ENCODE results near the gene ULK4.
"Not testable (repeated sequence)": the region's sequence is repeated elsewhere in the genome, so short reads cannot be mapped to it uniquely, and the experiment has no call there.

Gene ULK4

GRCh38 chr3:41315126-41315525, 646.8 kb downstream of the ULK4 start:
- no peak for DNase-seq (ENCODE audit: low spot score)

- no peak for DNase-seq (ENCODE audit: low spot score)
These were observed 653.8 kb downstream of the ULK4 start for GRCh38 chr3:41308119-41308518.

GRCh38 chr3:41307065-41307464, 654.8 kb downstream of the ULK4 start:
- DNase-seq (ENCODE audit: low spot score): no peak

GRCh38 chr3:41304593-41304992, 657.3 kb downstream of the ULK4 start:
- no peak for DNase-seq (ENCODE audit: low spot score)

- no peak for DNase-seq (ENCODE audit: low spot score)
These were observed 659.6 kb downstream of the ULK4 start for GRCh38 chr3:41302295-41302694.

GRCh38 chr3:41301548-41301947, 660.4 kb downstream of the ULK4 start:
- no peak for DNase-seq (ENCODE audit: low spot score)

DNA sequence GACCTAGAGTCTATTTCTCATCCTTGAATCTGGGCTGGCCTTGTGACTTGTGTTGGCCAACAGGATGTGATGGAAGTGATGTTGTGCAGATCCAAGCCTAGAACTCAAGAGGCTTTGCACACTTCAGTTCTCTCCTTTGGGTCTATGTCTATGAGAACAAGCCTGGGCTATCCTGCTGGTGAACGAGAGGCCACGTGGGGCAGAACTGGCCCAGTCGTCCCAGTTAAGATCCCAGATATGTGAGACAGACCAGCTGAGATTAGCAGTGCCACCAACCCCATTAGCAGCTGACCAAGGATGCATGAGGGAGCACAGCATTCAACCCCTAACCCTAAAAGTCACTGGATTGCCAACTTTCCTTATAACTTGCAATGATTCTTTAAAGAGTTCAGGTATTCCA, 662.9 kb downstream of the ULK4 start:
- DNase-seq (ENCODE audit: low spot score): no peak

DNA sequence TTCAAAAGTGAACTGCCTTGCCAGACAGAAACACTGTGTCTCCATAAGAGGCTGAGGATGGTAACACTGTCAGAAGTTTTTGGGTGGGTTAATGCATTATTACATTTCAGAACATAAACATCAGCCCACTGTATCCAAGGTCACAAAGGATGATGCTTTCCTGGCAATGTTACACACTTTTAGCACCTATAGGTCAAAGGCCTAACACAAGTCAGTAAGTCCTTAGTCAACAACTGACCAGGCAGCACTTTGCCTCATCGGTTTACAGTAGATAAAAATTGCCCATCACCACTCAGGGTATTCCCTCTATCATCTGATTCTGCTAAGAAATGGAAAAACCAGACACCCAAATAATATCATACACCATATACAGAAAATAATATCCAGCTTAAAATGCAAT, 664.2 kb downstream of the ULK4 start:
- DNase-seq (ENCODE audit: low spot score): no peak

DNA sequence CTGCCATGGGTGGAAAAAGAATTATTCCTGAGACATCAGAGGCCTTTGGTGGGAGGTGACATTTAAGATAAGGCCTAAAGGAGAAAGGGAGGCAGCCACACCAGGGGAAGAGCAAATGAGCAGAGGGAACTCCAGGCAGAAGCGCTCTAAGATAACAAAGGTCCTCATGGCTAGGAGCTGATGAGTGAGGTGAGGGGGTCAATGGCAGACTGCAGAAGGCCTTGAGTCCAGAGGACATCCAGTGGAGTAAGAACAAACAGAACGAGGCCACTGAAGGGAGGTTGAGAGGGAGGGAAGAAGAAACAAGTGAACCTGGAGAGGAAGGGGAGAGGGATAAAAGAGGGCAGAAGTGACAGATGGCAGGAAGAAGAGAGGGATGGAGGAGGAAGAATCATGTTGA, 665.3 kb downstream of the ULK4 start:
- no peak for DNase-seq (ENCODE audit: low spot score)

DNA sequence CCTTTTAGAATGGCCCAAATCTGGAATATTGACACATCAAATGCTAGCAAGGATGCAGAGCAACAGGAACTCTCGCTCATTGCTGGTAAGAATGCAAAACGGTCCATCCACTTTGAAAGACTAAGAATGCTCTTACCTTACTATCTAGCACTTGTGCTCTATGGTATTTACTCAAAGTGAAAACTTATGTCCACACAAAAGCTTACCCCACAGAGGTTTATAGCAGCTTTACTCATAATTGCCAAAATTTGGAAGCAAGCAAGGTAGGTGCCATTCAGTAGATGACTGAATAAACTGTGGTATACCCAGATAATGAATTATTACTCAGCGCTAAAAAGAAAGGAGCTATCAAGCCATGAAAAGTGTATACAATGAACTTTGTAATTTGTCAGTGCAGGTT, 666.2 kb downstream of the ULK4 start:
- no peak for DNase-seq (ENCODE audit: low spot score)

DNA sequence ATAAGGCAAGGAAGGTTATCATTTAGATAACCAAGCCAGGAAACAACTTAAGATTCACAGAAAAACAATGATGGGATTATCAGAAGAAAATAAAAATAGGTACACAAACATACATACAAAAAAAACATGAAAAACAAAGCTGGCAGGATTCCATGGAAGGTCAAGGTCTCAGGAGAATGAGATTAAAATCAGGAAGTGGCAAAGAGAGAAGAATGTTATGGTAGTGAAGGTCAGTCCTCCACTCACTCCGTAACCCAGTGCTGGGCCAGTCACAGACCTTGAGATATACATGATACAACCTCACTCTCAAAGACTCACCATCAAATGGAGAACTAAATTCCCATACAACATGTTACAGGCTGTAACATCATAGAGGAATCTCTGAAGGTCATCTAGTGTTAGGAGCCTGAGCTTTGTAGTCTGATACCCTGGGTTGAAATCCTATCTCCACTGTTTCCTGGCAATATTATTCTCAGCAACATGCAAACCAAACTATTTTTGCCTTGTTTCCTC, 668.7 kb downstream of the ULK4 start:
- no peak for DNase-seq (ENCODE audit: low spot score)

DNA sequence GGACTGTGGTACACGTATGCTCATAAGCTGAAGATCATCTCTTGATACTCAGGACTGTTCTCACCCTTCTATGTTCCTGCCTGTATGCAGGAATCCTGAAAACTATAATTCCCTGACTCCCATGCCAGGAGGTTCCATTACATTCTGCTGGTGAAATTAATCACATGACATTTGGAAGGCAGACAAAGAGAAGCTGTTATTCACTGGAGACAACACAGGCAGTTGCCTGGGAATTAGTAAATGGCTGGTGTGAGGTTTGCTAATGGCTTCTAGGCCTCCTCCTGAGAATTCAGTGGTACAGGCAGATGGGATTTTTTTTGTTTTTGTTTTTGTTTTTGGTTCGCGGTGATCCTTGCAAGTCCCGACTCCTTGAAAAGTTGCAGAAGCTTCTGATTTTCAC, 671.2 kb downstream of the ULK4 start:
- peak; percentile 66 for DNase-seq (ENCODE audit: low spot score)

DNA sequence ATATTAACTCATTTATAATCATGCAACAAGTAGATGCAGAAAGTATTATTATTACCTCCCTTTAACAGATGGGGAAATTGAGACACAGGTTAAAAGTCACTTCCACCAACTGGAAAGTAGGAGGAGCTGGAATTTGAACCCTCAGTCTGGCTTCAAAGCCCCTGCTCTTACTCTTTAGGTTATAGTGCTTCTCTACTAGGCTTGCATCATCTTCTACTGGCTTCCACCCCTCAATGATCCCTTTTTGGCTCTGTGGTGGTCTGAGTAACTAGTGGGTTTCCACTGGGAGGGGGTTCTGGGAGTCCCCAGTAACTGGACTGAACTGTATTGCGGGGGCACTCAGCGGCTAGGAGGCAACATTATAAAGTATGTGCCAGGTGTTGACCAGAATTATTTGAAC, 671.6 kb downstream of the ULK4 start:
- no peak for DNase-seq (ENCODE audit: low spot score)

- no peak for DNase-seq (ENCODE audit: low spot score)
These were observed 673.1 kb downstream of the ULK4 start for GRCh38 chr3:41288785-41289184.

DNA sequence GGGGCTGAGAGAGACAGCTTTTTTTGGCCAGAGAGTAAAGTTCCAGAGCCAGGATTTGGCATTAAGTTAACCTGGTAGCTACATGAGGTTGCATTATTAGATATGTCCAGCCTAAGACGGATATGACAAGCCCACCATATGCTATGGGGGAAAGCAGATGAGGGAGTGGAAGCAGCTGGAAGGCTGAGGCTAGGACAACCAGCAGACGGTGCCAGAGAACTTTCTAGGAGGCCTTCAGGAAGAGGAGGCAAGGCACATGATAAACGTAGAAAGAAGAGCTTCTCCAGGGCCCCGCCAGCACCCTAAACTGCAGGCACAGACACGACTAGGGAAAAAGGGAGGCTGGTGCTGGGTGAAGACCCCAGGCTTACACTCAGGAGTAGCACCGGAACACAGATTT, 675.6 kb downstream of the ULK4 start:
- DNase-seq (ENCODE audit: low spot score): no peak

DNA sequence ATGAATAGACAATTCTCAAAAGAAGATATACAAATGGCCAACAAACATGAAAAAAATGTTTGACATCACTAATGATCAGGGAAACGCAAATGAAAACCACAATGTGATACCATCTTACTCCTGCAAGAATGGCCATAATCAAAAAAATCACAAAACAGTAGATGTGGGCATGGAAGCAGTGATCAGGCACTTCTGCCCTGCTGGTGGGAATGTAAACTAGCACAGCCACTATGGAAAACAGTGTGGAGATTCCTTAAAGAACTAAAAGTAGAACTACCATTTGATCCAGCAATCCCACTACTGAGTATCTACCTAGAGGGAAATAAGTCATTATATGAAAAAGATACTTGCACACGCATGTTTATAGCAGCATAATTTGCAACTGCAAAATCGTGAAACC, 677.0 kb downstream of the ULK4 start:
- DNase-seq (ENCODE audit: low spot score): not testable (repeated sequence)

DNA sequence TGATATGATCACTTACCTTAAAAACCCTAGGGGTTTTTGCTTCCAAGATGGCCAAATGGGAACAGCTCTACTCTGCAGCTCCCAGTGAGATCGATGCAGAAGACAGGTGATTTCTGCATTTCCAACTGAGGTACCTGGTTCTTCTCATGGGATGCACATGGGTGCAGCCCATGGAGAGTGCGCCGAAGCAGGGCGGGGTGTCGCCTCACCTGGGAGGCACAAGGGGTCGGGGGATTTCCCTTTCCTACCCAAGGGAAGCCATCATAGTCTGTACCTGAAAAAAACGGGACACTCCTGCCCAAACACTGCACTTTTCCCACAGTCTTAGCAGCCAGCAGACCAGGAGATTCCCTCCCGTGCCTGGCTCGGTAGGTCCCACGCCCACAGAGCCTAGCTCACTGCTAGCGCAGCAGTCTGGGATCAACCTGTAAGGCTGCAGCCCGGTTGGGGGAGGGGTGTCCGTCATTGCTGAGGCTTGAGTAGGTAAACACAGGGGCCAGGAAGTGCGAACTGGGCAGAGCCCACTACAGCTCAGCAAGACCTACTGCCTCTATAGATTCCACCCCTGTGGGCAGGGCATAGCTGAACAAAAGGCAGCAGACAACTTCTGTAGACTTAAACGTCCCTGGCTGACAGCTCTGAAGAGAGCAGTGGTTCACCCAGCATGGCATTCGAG, 684.0 kb downstream of the ULK4 start:
- DNase-seq (ENCODE audit: low spot score): no peak

DNA sequence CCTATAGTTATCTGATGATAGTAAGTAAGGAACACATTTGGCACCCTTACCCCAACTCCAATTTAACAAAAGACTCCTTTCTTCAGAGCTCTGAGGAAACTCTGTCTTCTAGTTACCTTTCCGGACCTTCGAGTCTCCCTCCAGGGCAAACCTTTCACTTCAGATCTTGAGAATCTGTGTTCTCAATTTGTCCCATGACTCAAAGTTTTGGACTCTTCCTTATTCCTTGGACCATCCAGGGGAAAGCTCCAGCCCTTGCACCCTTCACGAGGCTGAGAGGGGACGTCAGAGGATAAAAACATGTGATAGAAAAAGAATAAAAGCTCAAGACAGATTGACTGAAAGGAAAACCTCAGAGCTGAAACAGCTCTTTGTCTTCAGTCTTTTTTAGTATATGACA, 685.7 kb downstream of the ULK4 start:
- DNase-seq (ENCODE audit: low spot score): no peak

- no peak for DNase-seq (ENCODE audit: low spot score)
These were observed 686.8 kb downstream of the ULK4 start for GRCh38 chr3:41274944-41275668.

- no peak for DNase-seq (ENCODE audit: low spot score)
These were observed 689.2 kb downstream of the ULK4 start for GRCh38 chr3:41272667-41273066.

GRCh38 chr3:41267975-41268640, 693.8 kb downstream of the ULK4 start:
- no peak for DNase-seq (ENCODE audit: low spot score)

DNA sequence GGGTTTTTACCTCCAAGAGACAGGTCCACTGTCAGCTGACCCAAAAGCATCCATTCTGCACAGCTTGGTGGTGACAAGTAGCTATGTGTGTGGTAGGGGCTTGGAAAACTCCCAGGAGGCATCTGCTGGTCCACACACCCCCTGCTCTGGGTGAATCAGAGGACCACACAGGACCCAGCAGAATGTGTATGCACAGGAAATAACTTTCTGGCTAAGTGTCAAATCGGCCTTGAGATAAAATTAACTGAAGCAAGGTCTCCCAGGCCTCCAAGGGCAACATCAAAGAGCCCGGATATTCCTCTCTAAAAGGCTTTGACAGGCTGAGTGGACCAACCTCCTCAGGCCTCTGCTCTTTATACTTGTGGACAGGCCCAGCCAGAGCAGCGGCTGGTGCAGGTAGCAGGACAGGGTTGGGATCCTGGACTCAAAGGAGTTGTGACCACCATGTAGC, 696.1 kb downstream of the ULK4 start:
- DNase-seq (ENCODE audit: low spot score): no peak

GRCh38 chr3:41265011-41265545, 696.8 kb downstream of the ULK4 start:
- DNase-seq (ENCODE audit: low spot score): no peak

All from pons (tissue), 1 donor.